HG02938 (cell line): ENCODE measurements around the gene ARHGEF16.

Experiments used
- ATAC-seq: cut with Tn5 transposase; IDR thresholded peaks from one replicate; pipeline ENCODE4 v1.9.1; 2021; ENCODE audit warnings: mild to moderate bottlenecking, moderate library complexity; ENCODE audit not compliant: unreplicated experiment

The ARHGEF16 gene

GRCh38 chr1:3515272-3515671 is 60.8 kb downstream of the ARHGEF16 start:
- ATAC-seq = no peak

GRCh38 chr1:3515774-3516480 is 61.5 kb downstream of the ARHGEF16 start:
- no peak for ATAC-seq

- no peak for ATAC-seq
These were observed 62.0 kb downstream of the ARHGEF16 start for GRCh38 chr1:3516481-3516869.

GRCh38 chr1:3516911-3517675 is 62.6 kb downstream of the ARHGEF16 start:
- no peak for ATAC-seq

DNA sequence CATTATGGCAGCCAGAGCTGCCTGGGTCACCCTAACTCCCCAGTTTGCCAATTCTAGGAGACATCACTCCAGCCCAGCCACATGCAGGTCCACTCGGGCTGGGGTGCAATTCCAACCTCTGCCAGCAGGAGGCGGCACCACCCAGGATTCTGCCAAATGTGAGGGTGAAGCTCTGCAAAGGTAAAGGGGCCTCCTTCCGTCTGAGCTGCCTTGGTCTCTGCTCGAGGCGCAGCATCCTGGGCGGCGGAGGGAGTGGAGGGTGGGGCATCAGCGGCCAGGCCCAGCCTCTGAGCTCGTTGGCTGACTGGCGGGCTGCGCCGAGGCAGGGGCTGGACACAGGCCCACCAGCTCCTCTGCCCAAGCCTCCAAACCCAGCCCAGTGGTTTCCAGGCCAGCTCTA is 63.8 kb downstream of the ARHGEF16 start:
- no peak for ATAC-seq

- ATAC-seq = no peak
These were observed 64.3 kb downstream of the ARHGEF16 start for GRCh38 chr1:3518756-3519155.

DNA sequence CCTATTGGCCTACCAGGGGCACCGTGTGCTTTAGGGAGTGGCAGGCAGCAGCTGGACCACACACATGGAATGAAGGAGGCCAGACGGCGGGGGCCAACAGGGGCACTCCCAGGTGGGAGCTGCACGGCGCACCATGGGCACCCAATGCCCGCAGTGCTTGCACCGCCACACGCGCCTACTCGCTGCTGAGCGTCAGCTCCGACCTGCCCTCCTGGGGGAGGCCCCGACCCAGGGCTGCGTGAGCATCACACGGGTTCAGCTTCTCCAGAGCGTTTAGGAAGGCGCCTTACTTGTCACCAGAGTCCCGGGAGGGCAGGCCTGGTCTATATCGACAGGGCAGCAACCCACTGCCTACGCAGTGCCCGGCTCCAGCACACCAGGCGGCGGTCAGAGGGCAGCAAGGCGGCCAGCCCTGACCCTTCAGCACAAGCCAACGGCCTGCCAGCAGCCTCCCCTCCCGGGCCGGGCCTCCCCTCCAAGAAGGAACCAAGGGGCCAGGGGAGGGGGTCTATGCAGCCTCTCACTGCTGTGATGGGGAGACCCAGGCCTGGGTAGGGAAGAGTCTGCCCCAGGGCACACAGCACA is 64.9 kb downstream of the ARHGEF16 start:
- ATAC-seq = no peak

GRCh38 chr1:3520419-3521378 is 66.2 kb downstream of the ARHGEF16 start:
- no peak for ATAC-seq

DNA sequence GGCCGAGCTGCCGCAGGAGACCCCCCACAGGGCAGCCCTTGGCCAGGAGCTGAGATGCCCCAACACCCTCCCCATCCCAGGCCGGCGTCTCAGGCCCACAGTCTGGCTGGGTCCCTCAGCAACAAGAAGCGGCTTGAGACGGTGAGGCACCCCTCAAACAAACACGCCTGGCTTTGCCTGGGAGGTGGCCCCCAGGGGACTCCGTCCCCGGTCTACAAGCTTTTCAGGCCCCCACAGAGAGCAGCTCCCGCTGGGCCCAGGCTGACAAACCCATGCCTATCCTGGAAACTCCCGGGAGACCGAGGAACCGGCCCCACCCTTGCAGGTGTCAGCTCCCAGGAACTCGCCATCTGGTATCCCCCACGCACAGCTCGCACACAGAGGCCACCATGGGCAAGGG is 67.0 kb downstream of the ARHGEF16 start:
- no peak for ATAC-seq

- ATAC-seq = no peak
These were observed 67.6 kb downstream of the ARHGEF16 start for GRCh38 chr1:3522112-3522511.

DNA sequence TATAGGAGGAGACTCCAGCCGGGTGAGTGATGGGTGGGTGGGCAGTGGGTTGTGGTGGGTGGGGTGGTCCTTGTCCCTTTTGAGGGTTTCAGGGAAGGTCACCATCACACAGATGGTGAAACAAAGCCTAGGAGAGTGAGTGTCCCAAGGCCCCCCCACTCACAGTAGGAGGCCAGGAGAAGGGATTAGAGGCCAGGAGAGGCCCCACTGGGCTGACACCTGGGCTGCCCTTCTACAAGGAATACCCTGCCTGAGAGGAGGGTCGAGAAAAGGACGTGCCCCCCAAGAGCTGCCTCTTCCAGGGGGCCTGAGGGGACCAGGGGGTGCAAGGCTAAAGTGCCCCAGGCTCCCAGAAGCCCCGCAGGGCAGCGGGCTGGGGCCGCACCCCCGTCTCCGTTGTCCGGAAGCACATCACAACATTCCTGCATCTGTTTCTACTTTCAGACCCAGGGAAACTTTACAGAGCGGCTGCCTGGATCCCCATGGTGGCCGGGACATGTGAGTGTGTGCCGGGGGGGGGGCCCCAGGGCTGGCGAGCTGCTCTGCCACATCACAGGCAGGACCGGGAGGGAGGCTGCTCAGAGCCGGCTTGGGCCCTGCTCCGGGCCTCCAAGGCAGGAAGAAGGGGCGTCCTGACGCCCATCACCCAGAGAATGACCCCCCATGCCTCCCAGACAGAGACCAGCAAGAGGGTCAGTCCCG is 68.2 kb downstream of the ARHGEF16 start:
- ATAC-seq = no peak

- ATAC-seq = no peak
These were observed 69.5 kb downstream of the ARHGEF16 start for GRCh38 chr1:3523980-3524379.

DNA sequence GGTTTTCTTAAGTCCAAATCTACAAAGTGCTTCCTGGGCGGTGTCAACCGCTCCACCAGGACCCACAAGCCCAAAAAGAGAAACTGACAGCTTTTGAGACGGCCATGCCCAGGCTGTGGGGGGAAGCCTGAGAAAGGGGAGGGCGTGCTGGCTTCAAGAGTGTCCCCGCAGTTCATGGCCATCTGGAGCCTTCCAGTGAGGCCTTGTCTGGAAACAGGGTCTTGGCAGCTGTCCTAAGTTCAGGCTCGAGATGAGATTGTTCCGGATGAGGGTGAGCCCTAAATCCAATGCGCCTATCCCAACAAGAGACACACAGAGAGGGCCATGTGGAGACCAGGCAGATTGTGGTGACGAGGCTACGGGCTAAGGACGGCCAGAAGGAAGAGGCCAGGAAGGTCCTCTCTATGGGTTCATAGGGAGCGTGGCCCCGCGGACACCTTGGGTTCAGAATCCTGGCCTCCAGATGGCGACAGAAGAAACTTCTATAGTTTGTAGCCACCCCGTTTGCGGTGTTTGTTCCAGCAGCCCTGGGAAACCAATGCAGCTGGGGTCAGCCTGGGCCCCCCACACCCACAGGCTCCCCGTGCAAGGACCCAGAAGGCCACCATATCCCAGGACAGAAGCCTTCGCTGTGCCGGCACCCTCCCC is 70.2 kb downstream of the ARHGEF16 start:
- ATAC-seq = no peak

- ATAC-seq = no peak
These were observed 71.4 kb downstream of the ARHGEF16 start for GRCh38 chr1:3525551-3526482.

GRCh38 chr1:3527774-3528173 is 73.3 kb downstream of the ARHGEF16 start:
- no peak for ATAC-seq

- ATAC-seq = no peak
These were observed 74.7 kb downstream of the ARHGEF16 start for GRCh38 chr1:3529099-3529729.

GRCh38 chr1:3530086-3530925 is 75.8 kb downstream of the ARHGEF16 start:
- ATAC-seq = no peak
